Posterior vena cava (tissue), 2 donors: Measurements from ENCODE around the gene STRIP2. TPM values are rescaled to one million over a fixed set of nuclear protein-coding genes. Genes with fewer than 3 reads are reported as not detected.
"Not testable (repeated sequence)": the region's sequence is repeated elsewhere in the genome, so short reads cannot be mapped to it uniquely, and the experiment has no call there.

Experiments
- DNase-seq: peaks from one replicate; pipeline ENCODE4 v3.0.0-alpha.2; 2020; ENCODE audit warnings: low spot score
- intact Hi-C, 2 donors: fragments of 100-400 bp; cut with DNase I; formaldehyde crosslinking; loops; one replicate each; pipeline versions ENCODE4 v1.14.1 to v1.14.2; 2022 to 2023
- total RNA-seq, 2 donors: library from RNA; stranded (reverse); fragmentation: NEBNext Ultra II Directional; extraction: Animal tissue kit (Norgen Biotek cat#: 25700); gene quantifications; one replicate each; pipeline ENCODE4 v1.2.1, GENCODE V29; 2021
- donor health status: DM: yes; HTN: yes; CAD: no.
- donor health status: DM: yes; HTN: yes; CAD: no.

The STRIP2 gene
- total RNA-seq, 2 donors from 2014 or later: 0.28 to 0.33 TPM

GRCh38 chr7:129412501-129412900, 21.7 kb upstream of the STRIP2 start:
- no peak for DNase-seq
- intact Hi-C loops: no loop called here

DNA sequence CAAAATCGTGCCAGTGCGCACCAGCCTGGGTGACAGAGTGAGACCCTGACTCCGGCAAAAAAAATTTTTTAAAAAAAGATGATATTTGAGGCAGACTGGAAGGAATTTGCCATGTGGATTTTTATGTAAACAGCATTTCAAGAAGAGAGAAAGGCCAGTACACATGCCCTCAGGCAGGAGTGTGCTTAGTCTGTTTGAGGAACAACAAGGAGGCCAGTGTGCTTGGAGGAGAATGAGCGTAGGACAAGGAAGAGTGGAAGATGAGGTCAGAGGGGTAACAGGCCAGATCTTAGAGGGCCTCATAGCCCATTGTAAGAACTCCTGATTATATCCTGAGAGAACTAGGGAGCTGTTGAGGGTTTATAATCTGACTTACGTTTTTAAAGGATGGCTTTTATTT, 17.2 kb upstream of the STRIP2 start:
- intact Hi-C loops: no loop called here
- no peak for DNase-seq

DNA sequence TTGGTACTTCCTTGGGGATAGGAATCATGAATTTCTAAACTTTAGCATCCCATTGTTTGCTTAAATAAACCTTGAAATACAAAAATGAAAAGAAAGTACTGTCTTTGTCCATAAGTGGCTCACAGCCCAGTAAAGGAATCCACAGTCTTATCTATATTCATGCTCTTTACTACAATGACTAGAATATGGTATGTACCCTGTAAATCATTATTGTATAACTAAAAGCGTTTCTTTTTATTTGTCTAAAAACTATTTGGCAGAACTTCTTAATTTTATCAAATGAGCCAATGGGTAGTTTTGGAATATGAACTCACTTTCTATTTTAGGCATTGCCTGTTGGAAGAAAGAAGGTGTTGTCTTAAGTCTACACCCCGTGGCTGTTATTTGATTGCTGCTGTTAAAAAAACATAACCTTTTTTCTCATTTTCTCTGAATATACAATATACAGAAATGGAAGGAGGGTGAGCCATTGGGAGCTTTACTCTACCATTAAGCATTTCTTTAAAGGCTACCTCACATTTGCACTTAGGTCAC, 12.4 kb upstream of the STRIP2 start:
- intact Hi-C loops: no loop called here
- no peak for DNase-seq

- intact Hi-C loops: no loop called here
- no peak for DNase-seq
These were observed 11.5 kb upstream of the STRIP2 start for GRCh38 chr7:129422727-129423126.

- intact Hi-C loops: no loop called here
- DNase-seq: no peak
These were observed 10.4 kb upstream of the STRIP2 start for GRCh38 chr7:129423700-129424410.

DNA sequence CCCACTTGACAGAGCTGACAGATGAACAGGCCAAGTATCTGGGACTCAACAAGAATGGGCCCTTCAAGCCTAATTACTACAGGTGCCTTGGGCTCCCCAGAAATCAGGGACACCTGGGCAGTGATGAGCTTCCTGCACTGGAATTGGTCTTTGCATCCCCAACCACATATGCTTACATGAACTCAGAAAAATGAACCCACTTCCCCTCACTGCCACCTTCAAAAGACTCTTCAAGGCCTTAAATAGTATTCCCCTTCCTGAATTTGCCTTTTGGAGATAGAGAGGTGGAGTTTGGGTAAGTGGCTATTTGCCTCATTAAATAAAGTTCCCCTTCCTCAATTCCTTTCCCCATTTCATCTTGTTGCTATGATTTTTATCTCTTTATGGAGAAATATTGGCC, 7.8 kb upstream of the STRIP2 start:
- DNase-seq: no peak

DNA sequence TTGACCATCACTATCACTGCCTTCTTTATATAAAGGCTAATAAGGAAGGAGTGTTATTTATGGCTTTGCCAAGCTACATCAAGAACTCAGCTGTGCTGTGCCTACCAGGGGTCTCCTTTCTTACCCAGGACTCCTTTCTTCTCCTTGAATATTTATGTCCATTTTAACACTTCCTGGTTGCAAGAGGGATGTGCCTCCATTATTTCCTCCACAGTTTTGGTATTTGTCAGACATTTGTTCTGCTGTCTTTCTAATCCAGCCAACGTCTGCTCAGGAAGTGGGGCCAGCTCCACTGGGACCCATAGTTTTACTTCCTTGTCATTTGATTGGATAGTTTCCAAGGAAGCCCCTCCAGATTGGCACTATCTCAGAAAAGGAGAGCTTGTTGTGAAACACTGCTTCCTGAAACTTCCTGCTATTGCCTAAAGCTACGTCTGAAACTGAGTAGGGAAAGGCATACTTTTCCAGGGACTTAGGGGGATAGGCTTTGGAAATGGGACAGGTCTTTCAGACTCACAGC, 6.6 kb upstream of the STRIP2 start:
- intact Hi-C loops: no loop called here
- DNase-seq: no peak

More for the DNA sequence above, 7.8 kb upstream of the STRIP2 start:
- intact Hi-C loops: no loop called here

GRCh38 chr7:129431911-129432643, 2.2 kb upstream of the STRIP2 start:
- intact Hi-C loops: no loop called here
- DNase-seq: no peak

DNA sequence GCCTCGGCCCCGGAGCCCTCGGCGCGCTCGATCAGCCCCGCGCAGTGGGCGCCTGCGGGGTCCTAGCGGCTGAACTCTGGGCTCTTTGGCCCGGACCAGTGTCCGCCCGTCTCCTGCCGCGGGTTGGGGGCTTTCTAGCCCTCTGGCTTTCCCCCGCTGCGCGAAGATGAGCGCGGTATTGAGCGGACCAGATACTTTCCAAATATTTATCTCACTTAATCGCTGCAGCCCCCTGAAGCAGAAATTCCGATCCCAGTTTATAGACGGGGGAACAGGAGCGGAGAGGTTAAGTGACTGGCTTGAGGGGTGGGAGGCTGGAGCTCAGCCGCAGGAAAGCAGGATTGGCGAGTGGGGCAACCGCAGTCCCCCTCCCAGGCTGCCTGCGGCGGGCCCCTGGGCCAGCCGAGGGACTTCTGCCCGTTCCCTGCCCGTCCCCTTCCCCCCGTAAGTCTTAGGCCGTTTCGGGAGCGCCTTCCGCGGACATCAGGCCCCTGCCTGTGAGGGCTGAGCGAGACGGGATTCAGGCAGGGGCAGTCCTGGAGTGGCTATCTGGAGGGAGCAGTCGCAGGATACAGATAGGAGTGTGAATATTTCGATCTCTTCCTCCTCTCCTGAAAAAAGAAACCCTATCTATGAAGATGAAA, 565 bp downstream of the STRIP2 start:
- intact Hi-C loops: no loop called here
- DNase-seq: no peak

DNA sequence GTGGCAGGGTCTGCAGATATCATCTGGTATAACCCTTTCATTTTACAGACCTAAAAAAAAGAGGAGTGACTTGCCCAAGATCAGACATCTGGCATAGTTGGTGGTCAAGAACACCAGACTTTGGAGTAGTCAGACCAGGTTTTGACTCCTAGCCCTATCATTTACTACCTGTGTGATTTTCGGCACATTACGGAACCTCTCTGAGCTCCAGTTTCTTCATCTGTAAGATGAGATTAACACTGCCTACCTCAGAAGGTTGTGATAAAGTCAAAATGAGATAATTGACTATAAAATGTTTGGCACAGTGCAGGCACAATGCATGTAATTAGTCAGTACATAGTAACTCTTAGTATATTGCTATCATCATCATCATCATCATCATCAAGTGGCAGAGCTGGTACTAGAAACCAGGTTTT, 1.2 kb downstream of the STRIP2 start:
- no peak for DNase-seq
- intact Hi-C loops: no loop called here

GRCh38 chr7:129436335-129436923, 2.2 kb downstream of the STRIP2 start:
- intact Hi-C loops: no loop called here
- DNase-seq: no peak

- intact Hi-C loops: no loop called here
These were observed 3.0 kb downstream of the STRIP2 start for GRCh38 chr7:129437190-129437589.

GRCh38 chr7:129438281-129438838, 4.1 kb downstream of the STRIP2 start:
- intact Hi-C loops: no loop called here
- no peak for DNase-seq

More at GRCh38 chr7:129437190-129437589, 3.0 kb downstream of the STRIP2 start:
- no peak for DNase-seq

- intact Hi-C loops: no loop called here
- DNase-seq: no peak
These were observed 4.8 kb downstream of the STRIP2 start for GRCh38 chr7:129438839-129439651.

GRCh38 chr7:129439963-129440625, 5.9 kb downstream of the STRIP2 start:
- DNase-seq: no peak
- intact Hi-C loops: no loop called here

GRCh38 chr7:129443612-129444011, 9.4 kb downstream of the STRIP2 start:
- intact Hi-C loops: no loop called here
- DNase-seq: no peak

DNA sequence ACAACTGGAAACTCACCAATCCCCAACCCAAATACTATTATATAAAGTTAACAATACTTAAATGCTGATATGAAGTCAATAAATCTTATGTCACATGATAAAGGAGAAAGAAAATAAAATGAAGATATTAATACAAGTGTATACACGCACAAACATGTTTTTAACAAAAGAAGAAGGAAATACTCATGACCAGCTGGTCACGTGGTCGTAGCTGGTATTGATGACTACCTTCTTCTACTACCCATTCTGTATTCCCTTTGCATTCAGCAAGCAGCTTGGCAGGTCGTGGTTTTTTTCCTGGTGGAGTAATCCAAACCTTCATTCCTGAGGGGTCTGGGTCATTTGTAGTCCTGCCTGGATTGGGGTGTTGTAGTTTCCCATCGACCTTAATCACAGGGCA, 10.5 kb downstream of the STRIP2 start:
- intact Hi-C loops, DNase-seq: not testable (repeated sequence)

GRCh38 chr7:129446925-129447324, 12.7 kb downstream of the STRIP2 start:
- DNase-seq, intact Hi-C loops: not testable (repeated sequence)
